ENCODE measurements around the gene OR6Q1. TPM values are rescaled to one million over a fixed set of nuclear protein-coding genes. Genes with fewer than 3 reads are reported as not detected.
A peak's percentile ranks its signal among the peaks of the same experiment; 100 is the strongest.

OR6Q1 gene
- total and polyA plus RNA-seq, 9 of the 15 experiments (the other 6 are each of a cell fraction or from before 2014, with no cell fraction given) = not detected

- TF ChIP-seq KLF13 (tag; IDR thresholded peaks at IDR 0.05; ENCODE audit: borderline replicate concordance, low read depth) (no peak), ZNF224 (CRISPR knock-in tag; IDR thresholded peaks at IDR 0.05) (no peak)
Measured at GRCh38 chr11:58067685-58068084, 36.9 kb downstream of the OR6Q1 start (continued).

- BruUV-seq (replicated peaks) = no TSS peak
- Histone ChIP-seq H4K20me1 (replicated peaks; ENCODE audit: control insufficient read depth, insufficient read depth, low read length) (no peaks in the 10 kb centered on the region), H3K9me3 (replicated peaks; ENCODE audit: control insufficient read depth, insufficient read depth, low read depth, low read length) (no peaks in the 10 kb centered on the region), H3K9ac (ENCODE audit: insufficient read depth in 1 of 2, low read depth in 2 of 2, low read length in 2 of 2) (no peak overlapping the region), H2AFZ (ENCODE audit: low read depth, low read length) (no peak overlapping the region), H3K27me3 (ENCODE audit: control insufficient read depth in 2 of 2, insufficient read depth in 2 of 2, low read length in 2 of 2) (no peaks in the 10 kb centered on the region), H3K4me1 (replicated peaks in 1 of 2; ENCODE audit: control insufficient read depth in 2 of 2, insufficient read depth in 2 of 2, low read length in 2 of 2) (no peaks in the 10 kb centered on the region), H3K4me2 (ENCODE audit: insufficient read depth, low read length) (no peak overlapping the region), H3K36me3 (ENCODE audit: control insufficient read depth, insufficient read depth, low read length) (no peaks in the 10 kb centered on the region), H3K79me2 (ENCODE audit: control insufficient read depth, insufficient read depth, low read length) (no peaks in the 10 kb centered on the region), H3K4me3 (no peak overlapping the region), H3K9me1 (ENCODE audit: control insufficient read depth, insufficient read depth, low read length) (no peaks in the 10 kb centered on the region), H3K27ac (ENCODE audit: extremely low read depth, low read depth, low read length) (no peak overlapping the region)
- in situ Hi-C loops (cut with MboI) (no loop called here), intact Hi-C loops (cut with micrococcal nuclease) (loop anchor here (10.0 kb wide), 2 partner anchors 234 to 404 kb away; partner anchors contain the start of gene ZDHHC5)
- peak; percentile 89 for ATAC-seq
- FAIRE-seq = no peak
- peak in 3 of 4 experiments; percentile 12 to 18 (median 13) for DNase-seq (ENCODE audit: extremely low read depth in 1 of 4, low spot score in 3 of 4)
- ChIA-PET CTCF (ENCODE audit: low intra/inter-chr PET ratio) (no interaction called here), POLR2A (interaction anchor here (1.1 kb wide), 1 partner anchor 11 kb away, joined by 3 read pairs; no protein-coding TSS in a partner anchor)
- 2% methylated on average over 6 of the region's 6 CpGs for WGBS (ENCODE audit: insufficient coverage, low coverage, missing lambda C conversion rate)
- TF ChIP-seq ZNF639 (CRISPR knock-in tag; conservative IDR thresholded peaks at IDR 0.05 in 1 of 2, IDR thresholded peaks at IDR 0.05 in 1 of 2) = no peak
- TF ChIP-seq ID3 (CRISPR knock-in tag; IDR thresholded peaks at IDR 0.05) = no peak
- no peak for TF ChIP-seq ID3 (tag; IDR thresholded peaks at IDR 0.05)
- TF ChIP-seq ZNF507 (tag; conservative IDR thresholded peaks at IDR 0.05) = no peak
- no peak for TF ChIP-seq NR4A1 (CRISPR knock-in tag; IDR thresholded peaks at IDR 0.05)
- TF ChIP-seq NR4A1 (tag; IDR thresholded peaks at IDR 0.05) = no peak
- no peak for TF ChIP-seq SMARCA4 (IDR thresholded peaks at IDR 0.05)
- TF ChIP-seq ELF1 (tag; IDR thresholded peaks at IDR 0.05) = no peak
- TF ChIP-seq BRF2 (IDR thresholded peaks at IDR 0.05; ENCODE audit: borderline replicate concordance, insufficient read depth, insufficient read length) = no peak
- TF ChIP-seq NR3C1 (CRISPR knock-in tag; IDR thresholded peaks at IDR 0.05) = no peak
- TF ChIP-seq ZC3H4 (CRISPR knock-in tag; IDR thresholded peaks at IDR 0.05; ENCODE audit: borderline replicate concordance) = no peak
- TF ChIP-seq SMC3 (conservative IDR thresholded peaks at IDR 0.05; ENCODE audit: insufficient read depth, low read depth, low read length) = 0 out of 2 replicates have a peak, but pooled peaks have one; percentile 15
- no peak for TF ChIP-seq PYGO2 (tag; IDR thresholded peaks at IDR 0.05)
- no peak for TF ChIP-seq RNF219 (CRISPR knock-in tag; IDR thresholded peaks at IDR 0.05)
Measured at GRCh38 chr11:58068655-58069054, 37.9 kb downstream of the OR6Q1 start.

Measured in K562 (cell line).